Measurements from ENCODE around the gene NUP210. TPM values are rescaled to one million over a fixed set of nuclear protein-coding genes. Genes with fewer than 3 reads are reported as not detected.

Gene NUP210
- total RNA-seq, 2 experiments from 2014 or later = 153 to 161 TPM

- H3K27ac Mint-ChIP-seq = no peak overlapping the region
- H3K36me3 Mint-ChIP-seq (ENCODE audit: low read depth) = peaks cover 3% of the 10 kb centered on the region
- peaks cover 3% of the 10 kb centered on the region for H3K9me3 Mint-ChIP-seq
- no peaks in the 10 kb centered on the region for H3K27me3 Mint-ChIP-seq
- H3K4me3 Mint-ChIP-seq = no peak overlapping the region
- ChIA-PET CTCF (interaction anchor here (0.6 to 6.0 kb wide), 3 partner anchors 11 to 26 kb away, joined by 4 to 35 read pairs (median 33); no protein-coding TSS in a partner anchor), POLR2A (interaction anchor here (2.7 kb wide), 1 partner anchor 10 kb away, joined by 10 read pairs; no protein-coding TSS in a partner anchor)
- peaks cover 44% of the 10 kb centered on the region for H3K4me1 Mint-ChIP-seq
- DNase-seq = no peak
Measured at GRCh38 chr3:13426591-13426990, 6.5 kb upstream of the NUP210 start.

GRCh38 chr3:13425689-13426088 lies 5.6 kb upstream of the NUP210 start:
- Mint-ChIP-seq H3K27me3 (no peaks in the 10 kb centered on the region), H3K4me3 (no peak overlapping the region), H3K9me3 (peaks cover 3% of the 10 kb centered on the region), H3K27ac (no peak overlapping the region), H3K36me3 (ENCODE audit: low read depth) (peaks cover 8% of the 10 kb centered on the region), H3K4me1 (peaks cover 53% of the 10 kb centered on the region)
- no peak for DNase-seq
- ChIA-PET CTCF (interaction anchor here (5.6 to 6.0 kb wide), 2 partner anchors 10 to 27 kb away, joined by 33 to 35 read pairs; no protein-coding TSS in a partner anchor), POLR2A (interaction anchor here (0.7 to 2.7 kb wide), 3 partner anchors 9 to 54 kb away, joined by 3 to 10 read pairs (median 5); partner anchors contain the start of gene HDAC11)

- Mint-ChIP-seq H3K4me3 (no peak overlapping the region), H3K4me1 (peaks cover 54% of the 10 kb centered on the region), H3K9me3 (peaks cover 3% of the 10 kb centered on the region), H3K27me3 (no peaks in the 10 kb centered on the region), H3K36me3 (ENCODE audit: low read depth) (peaks cover 9% of the 10 kb centered on the region), H3K27ac (no peak overlapping the region)
- ChIA-PET POLR2A (interaction anchor here (0.7 to 2.7 kb wide), 3 partner anchors 8 to 55 kb away, joined by 3 to 10 read pairs (median 5); partner anchors contain the start of gene HDAC11), CTCF (interaction anchor here (5.6 to 6.0 kb wide), 2 partner anchors 9 to 27 kb away, joined by 33 to 35 read pairs; no protein-coding TSS in a partner anchor)
- no peak for DNase-seq
Measured at GRCh38 chr3:13424865-13425617, 4.9 kb upstream of the NUP210 start.

- H3K4me3 Mint-ChIP-seq = no peak overlapping the region
- CTCF ChIA-PET = interaction anchor here (6.0 kb wide), 1 partner anchor 28 kb away, joined by 35 read pairs; no protein-coding TSS in a partner anchor
- H3K9me3 Mint-ChIP-seq = peaks cover 2% of the 10 kb centered on the region
- H3K36me3 Mint-ChIP-seq (ENCODE audit: low read depth) = peaks cover 9% of the 10 kb centered on the region
- peaks cover 52% of the 10 kb centered on the region for H3K4me1 Mint-ChIP-seq
- H3K27ac Mint-ChIP-seq = no peak overlapping the region
- H3K27me3 Mint-ChIP-seq = no peaks in the 10 kb centered on the region
- DNase-seq = no peak
- POLR2A ChIA-PET = interaction anchor here (1.8 to 2.7 kb wide), 2 partner anchors 8 to 28 kb away, joined by 5 to 10 read pairs; no protein-coding TSS in a partner anchor
Measured at GRCh38 chr3:13424141-13424844, 4.2 kb upstream of the NUP210 start.

- ChIA-PET POLR2A (interaction anchor here (0.6 to 7.8 kb wide), 18 partner anchors 8 to 580 kb away, joined by 3 to 134 read pairs (median 4); partner anchors contain the start of genes HDAC11 and RPL32), CTCF (interaction anchor here (0.7 to 8.5 kb wide), 2 partner anchors 31 to 74 kb away, joined by 3 to 119 read pairs; no protein-coding TSS in a partner anchor)
- Mint-ChIP-seq H3K36me3 (ENCODE audit: low read depth) (peaks cover 37% of the 10 kb centered on the region), H3K27ac (peak overlapping the region; percentile 100), H3K9me3 (no peaks in the 10 kb centered on the region), H3K27me3 (no peaks in the 10 kb centered on the region), H3K4me3 (peak overlapping the region; percentile 99), H3K4me1 (peaks cover 58% of the 10 kb centered on the region)
- peak; percentile 87 for DNase-seq
Measured at GRCh38 chr3:13420831-13421765, 976 bp upstream of the NUP210 start.

GRCh38 chr3:13419505-13420044 lies 547 bp downstream of the NUP210 start:
- H3K27me3 Mint-ChIP-seq = no peaks in the 10 kb centered on the region
- H3K4me3 Mint-ChIP-seq = peak overlapping the region; percentile 85
- CTCF ChIA-PET = interaction anchor here (0.7 to 8.5 kb wide), 6 partner anchors 14 to 328 kb away, joined by 3 to 119 read pairs (median 4); no protein-coding TSS in a partner anchor
- H3K36me3 Mint-ChIP-seq (ENCODE audit: low read depth) = peaks cover 39% of the 10 kb centered on the region
- peaks cover 59% of the 10 kb centered on the region for H3K4me1 Mint-ChIP-seq
- DNase-seq = peak; percentile 60
- H3K9me3 Mint-ChIP-seq = no peaks in the 10 kb centered on the region
- peak overlapping the region; percentile 97 for H3K27ac Mint-ChIP-seq
- POLR2A ChIA-PET = interaction anchor here (1.1 to 7.8 kb wide), 12 partner anchors 8 to 578 kb away, joined by 3 to 134 read pairs (median 7); partner anchors contain the start of genes HDAC11 and RPL32

- peak overlapping the region; percentile 97 for H3K27ac Mint-ChIP-seq
- no peak for DNase-seq
- ChIA-PET POLR2A (interaction anchor here (0.6 to 7.8 kb wide), 11 partner anchors 9 to 1238 kb away, joined by 3 to 134 read pairs (median 6); partner anchors contain the start of genes HDAC11, LSM3 and XPC), CTCF (interaction anchor here (0.6 to 8.5 kb wide), 9 partner anchors 10 to 405 kb away, joined by 3 to 119 read pairs (median 4); partner anchors contain the start of gene HDAC11)
- H3K27me3 Mint-ChIP-seq = no peaks in the 10 kb centered on the region
- H3K4me3 Mint-ChIP-seq = peak overlapping the region; percentile 85
- H3K36me3 Mint-ChIP-seq (ENCODE audit: low read depth) = peaks cover 42% of the 10 kb centered on the region
- H3K9me3 Mint-ChIP-seq = no peaks in the 10 kb centered on the region
- H3K4me1 Mint-ChIP-seq = peaks cover 75% of the 10 kb centered on the region
Measured at GRCh38 chr3:13417166-13417947, 2.8 kb downstream of the NUP210 start.

- no peaks in the 10 kb centered on the region for H3K27me3 Mint-ChIP-seq
- DNase-seq = peak; percentile 63
- CTCF ChIA-PET = interaction anchor here (0.6 to 8.5 kb wide), 8 partner anchors 10 to 404 kb away, joined by 3 to 119 read pairs (median 5); partner anchors contain the start of gene HDAC11
- POLR2A ChIA-PET = interaction anchor here (1.1 to 7.8 kb wide), 10 partner anchors 10 to 762 kb away, joined by 3 to 134 read pairs (median 5); partner anchors contain the start of genes HDAC11, LSM3 and XPC
- peak overlapping the region; percentile 97 for H3K27ac Mint-ChIP-seq
- H3K9me3 Mint-ChIP-seq = no peaks in the 10 kb centered on the region
- peak overlapping the region; percentile 69 for H3K4me3 Mint-ChIP-seq
- H3K4me1 Mint-ChIP-seq = peaks cover 66% of the 10 kb centered on the region
- H3K36me3 Mint-ChIP-seq (ENCODE audit: low read depth) = peaks cover 45% of the 10 kb centered on the region
Measured at GRCh38 chr3:13415997-13416793, 3.9 kb downstream of the NUP210 start.

GRCh38 chr3:13415236-13415986 lies 4.7 kb downstream of the NUP210 start:
- no peak for DNase-seq
- Mint-ChIP-seq H3K27me3 (no peaks in the 10 kb centered on the region), H3K27ac (peak overlapping the region; percentile 97), H3K4me1 (peaks cover 63% of the 10 kb centered on the region), H3K9me3 (no peaks in the 10 kb centered on the region), H3K36me3 (ENCODE audit: low read depth) (peaks cover 42% of the 10 kb centered on the region), H3K4me3 (peak overlapping the region; percentile 70)
- ChIA-PET CTCF (interaction anchor here (4.7 to 8.5 kb wide), 2 partner anchors 12 to 37 kb away, joined by 33 to 119 read pairs; no protein-coding TSS in a partner anchor), POLR2A (interaction anchor here (1.1 to 7.8 kb wide), 7 partner anchors 10 to 763 kb away, joined by 3 to 134 read pairs (median 4); partner anchors contain the start of genes HDAC11, LSM3 and XPC)
